HepG2 (cell line): ENCODE data around the gene GLRA1. TPM values are rescaled to one million over a fixed set of nuclear protein-coding genes. Genes with fewer than 3 reads are reported as not detected.

ENCODE experiments used
- ATAC-seq: fragments of 200-7000 bp; cut with Tn5 transposase; 3 replicates; pipeline ENCODE4 v1.9.1; 2020; ENCODE audit warnings: mild to moderate bottlenecking, moderate library complexity
- BruUV-seq: library from RNA; stranded (reverse); fragments of 400-500 nt; replicated peaks from 2 replicates; lab custom pipeline; 2021; lab: Mats Ljungman, UMichigan
- CTCF ChIA-PET: fragments of 300-600 bp; formaldehyde crosslinking; extraction: SDS; loops from one replicate; lab custom pipeline; 2021; ENCODE audit warnings: low total read pairs, inconsistent platforms, low intra/inter-chr PET ratio; lab: Yijun Ruan, JAX
- POLR2A ChIA-PET: fragments of 350-600 bp; sonication (Branson Sonifier 250); formaldehyde crosslinking; loops from one replicate; lab custom pipeline; 2020; ENCODE audit warnings: antibody characterized with exemption, inconsistent platforms; lab: Yijun Ruan, JAX
- DNase-seq: peaks from one replicate; pipeline ENCODE4 v3.0.0-alpha.2; 2015; ENCODE audit warnings: low spot score
- FAIRE-seq: peaks from 3 replicates; lab custom pipeline; 2011; peaks lifted over from hg19 to GRCh38; lab: Jason Lieb, UNC
- H2AFZ ChIP-seq: one replicate; pipeline ENCODE4 v1.6.1; 2011; ENCODE audit warnings: low read length, inconsistent platforms
- H3K27ac ChIP-seq: fragments of 300-600 bp; 3 replicates; pipeline ENCODE4 v1.8.0; 2011; ENCODE audit warnings: mixed run types, mild to moderate bottlenecking, mixed read lengths, low read length, inconsistent platforms; ENCODE audit not compliant: insufficient read depth; ENCODE audit errors: extremely low read length
- H3K27me3 ChIP-seq, 2 experiments: fragments of 200-600 bp in 1 of 2; 2 replicates in 1 of 2; 3 replicates in 1 of 2; pipeline versions ENCODE4 v1.6.0 to v1.8.0; 2011; ENCODE audit warnings: low read length in 2 of 2, mild to moderate bottlenecking in 2 of 2, moderate library complexity in 2 of 2, inconsistent platforms in 1 of 2; ENCODE audit not compliant: insufficient read depth in 2 of 2, control insufficient read depth in 1 of 2
- H3K36me3 ChIP-seq, 2 experiments: fragments of 200-600 bp in 1 of 2; replicated peaks in 1 of 2; 2 replicates in 1 of 2; 3 replicates in 1 of 2; pipeline versions ENCODE4 v1.5.1 to v1.8.0; 2011; ENCODE audit warnings: low read length in 2 of 2, inconsistent platforms in 1 of 2; ENCODE audit not compliant: insufficient read depth in 2 of 2, control insufficient read depth in 1 of 2
- H3K4me1 ChIP-seq: 2 replicates; pipeline ENCODE4 v1.5.1; 2012; ENCODE audit warnings: low read length, inconsistent platforms; ENCODE audit not compliant: insufficient read depth
- H3K4me2 ChIP-seq: 2 replicates; pipeline ENCODE4 v1.6.0; 2011; ENCODE audit warnings: low read depth, low read length, inconsistent platforms
- H3K4me3 ChIP-seq, 3 experiments: fragments of 200-600 bp in 1 of 3; sonication (generic), shearing (Covaris generic) in 1 of 3; replicated peaks in 1 of 3; 2 replicates each; pipeline ENCODE4 v1.5.1; 2011 to 2016; ENCODE audit warnings: low read length in 3 of 3, inconsistent platforms in 2 of 3, low read depth in 2 of 3, mild to moderate bottlenecking in 2 of 3, control low read depth in 1 of 3, mixed read lengths in 1 of 3; ENCODE audit not compliant: insufficient read depth in 1 of 3
- H3K79me2 ChIP-seq: one replicate; pipeline ENCODE4 v1.6.1; 2011; ENCODE audit warnings: low read length, inconsistent platforms; ENCODE audit not compliant: insufficient read depth
- H3K9ac ChIP-seq: 2 replicates; pipeline ENCODE4 v1.6.0; 2011; ENCODE audit warnings: mild to moderate bottlenecking, low read depth, low read length, inconsistent platforms; ENCODE audit not compliant: insufficient read depth
- H3K9me3 ChIP-seq: 2 replicates; pipeline ENCODE4 v1.5.1; 2012; ENCODE audit warnings: mild to moderate bottlenecking, low read length
- H4K20me1 ChIP-seq: 2 replicates; pipeline ENCODE4 v1.6.0; 2011; ENCODE audit warnings: inconsistent platforms, mild to moderate bottlenecking, low read length, moderate library complexity; ENCODE audit not compliant: insufficient read depth
- HDAC2 ChIP-seq: sonication (generic); formaldehyde crosslinking; IDR thresholded peaks from 2 replicates; pipeline ENCODE4 v1.4.0; 2020; ENCODE audit warnings: missing genetic modification reagents
- KLF9 ChIP-seq: IDR thresholded peaks from 2 replicates; pipeline ENCODE4 v1.6.1; 2016; ENCODE audit warnings: low read depth
- ZNF460 ChIP-seq: sonication (generic); formaldehyde crosslinking; IDR thresholded peaks from 2 replicates; pipeline ENCODE4 v1.5.1; 2020; ENCODE audit warnings: missing genetic modification reagents, mild to moderate bottlenecking, borderline replicate concordance
- ZNF879 ChIP-seq: sonication (generic); formaldehyde crosslinking; IDR thresholded peaks from 2 replicates; pipeline ENCODE4 v1.8.1; 2023; ENCODE audit warnings: missing genetic modification reagents
- WGBS: methylation state at CpG from one replicate; pipeline ENCODE4 v1.1.6; 2017; ENCODE audit warnings: low lambda C conversion rate; 5-methylcytosine and 5-hydroxymethylcytosine counted together
- in situ Hi-C: cut with HindIII; loops from 2 replicates; pipeline ENCODE4 v1.10.0; 2017; ENCODE audit warnings: low pct_unique_long_range_greater_than_20kb; ENCODE audit not compliant: extremely low pct_ligation_motif_present
- intact Hi-C: fragments of 100-400 bp; cut with micrococcal nuclease; formaldehyde crosslinking; loops from one replicate; pipeline ENCODE4 v1.10.0; 2022; ENCODE audit not compliant: unreplicated experiment
- polyA plus RNA-seq, 8 experiments: library from polyadenylated mRNA; depleted of rRNA in 3 of 8; stranded (reverse) in 7 of 8; unstranded in 1 of 8; fragments of >200 nt; fragmentation: Illumina TruSeq in 4 of 8; extraction: Trizol in 4 of 8; gene quantifications; 2 replicates each; pipeline versions ENCODE4 v1.2.1 to v1.2.3, GENCODE V29; 2011 to 2016; ENCODE audit warnings: low read depth in 4 of 8, missing spikeins in 1 of 8, mixed read lengths in 1 of 8; ENCODE audit not compliant: insufficient read depth in 1 of 8
- total RNA-seq, 5 experiments: library from RNA; depleted of rRNA; stranded (reverse); fragments of >200 nt; fragmentation: Illumina TruSeq; extraction: Trizol; gene quantifications; 2 replicates each; pipeline ENCODE4 v1.2.3, GENCODE V29; 2016; ENCODE audit warnings: low read depth in 1 of 5
- TF ChIP-seq, protein P1 (sequence below): sonication (generic); formaldehyde crosslinking; IDR thresholded peaks from one replicate; pipeline ENCODE4 v1.5.1; 2020; ENCODE audit warnings: mild to moderate bottlenecking, missing genetic modification reagents; ENCODE audit errors: not compliant biosample characterization
- TF ChIP-seq, protein P2 (sequence below): sonication (generic); formaldehyde crosslinking; IDR thresholded peaks from 2 replicates; pipeline ENCODE4 v1.8.1; 2023; ENCODE audit warnings: missing genetic modification reagents, inconsistent platforms, borderline replicate concordance

Gene GLRA1
- total and polyA plus RNA-seq, 2 of the 13 experiments (the other 11 are each of a cell fraction or from before 2014, with no cell fraction given) = not detected

DNA sequence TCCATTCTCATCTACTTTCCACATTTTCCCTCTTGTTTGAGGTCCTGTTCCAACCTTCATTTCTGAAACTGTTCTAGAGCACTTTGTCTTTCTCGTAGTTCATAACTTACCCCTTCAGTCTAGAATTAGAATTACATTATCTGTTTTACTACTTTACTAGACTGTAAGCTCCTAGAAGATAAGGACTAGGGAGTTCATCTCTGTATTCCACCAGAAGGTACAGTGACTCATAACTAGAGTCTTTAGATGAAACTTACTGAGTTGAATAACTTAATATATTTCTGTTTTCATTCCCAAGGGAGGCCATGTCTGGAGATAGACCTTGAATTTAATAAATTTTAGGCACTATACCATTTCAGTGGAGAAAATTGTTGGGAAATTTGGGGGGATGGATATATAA, 114.2 kb downstream of the GLRA1 start:
- intact Hi-C loops (no loop called here), in situ Hi-C loops (no loop called here)
- Histone ChIP-seq H3K4me1 (no peaks in the 10 kb centered on the region), H3K4me2 (no peak overlapping the region), H3K36me3 (peaks cover 7 to 61% of the 10 kb centered on the region in 2 experiments)
- BruUV-seq = no TSS peak
- POLR2A ChIA-PET = interaction anchor here (1.1 kb wide), 1 partner anchor 39 kb away, joined by 3 read pairs; no protein-coding TSS in a partner anchor
- TF ChIP-seq ZNF460 = no peak
- TF ChIP-seq, protein P1, sequence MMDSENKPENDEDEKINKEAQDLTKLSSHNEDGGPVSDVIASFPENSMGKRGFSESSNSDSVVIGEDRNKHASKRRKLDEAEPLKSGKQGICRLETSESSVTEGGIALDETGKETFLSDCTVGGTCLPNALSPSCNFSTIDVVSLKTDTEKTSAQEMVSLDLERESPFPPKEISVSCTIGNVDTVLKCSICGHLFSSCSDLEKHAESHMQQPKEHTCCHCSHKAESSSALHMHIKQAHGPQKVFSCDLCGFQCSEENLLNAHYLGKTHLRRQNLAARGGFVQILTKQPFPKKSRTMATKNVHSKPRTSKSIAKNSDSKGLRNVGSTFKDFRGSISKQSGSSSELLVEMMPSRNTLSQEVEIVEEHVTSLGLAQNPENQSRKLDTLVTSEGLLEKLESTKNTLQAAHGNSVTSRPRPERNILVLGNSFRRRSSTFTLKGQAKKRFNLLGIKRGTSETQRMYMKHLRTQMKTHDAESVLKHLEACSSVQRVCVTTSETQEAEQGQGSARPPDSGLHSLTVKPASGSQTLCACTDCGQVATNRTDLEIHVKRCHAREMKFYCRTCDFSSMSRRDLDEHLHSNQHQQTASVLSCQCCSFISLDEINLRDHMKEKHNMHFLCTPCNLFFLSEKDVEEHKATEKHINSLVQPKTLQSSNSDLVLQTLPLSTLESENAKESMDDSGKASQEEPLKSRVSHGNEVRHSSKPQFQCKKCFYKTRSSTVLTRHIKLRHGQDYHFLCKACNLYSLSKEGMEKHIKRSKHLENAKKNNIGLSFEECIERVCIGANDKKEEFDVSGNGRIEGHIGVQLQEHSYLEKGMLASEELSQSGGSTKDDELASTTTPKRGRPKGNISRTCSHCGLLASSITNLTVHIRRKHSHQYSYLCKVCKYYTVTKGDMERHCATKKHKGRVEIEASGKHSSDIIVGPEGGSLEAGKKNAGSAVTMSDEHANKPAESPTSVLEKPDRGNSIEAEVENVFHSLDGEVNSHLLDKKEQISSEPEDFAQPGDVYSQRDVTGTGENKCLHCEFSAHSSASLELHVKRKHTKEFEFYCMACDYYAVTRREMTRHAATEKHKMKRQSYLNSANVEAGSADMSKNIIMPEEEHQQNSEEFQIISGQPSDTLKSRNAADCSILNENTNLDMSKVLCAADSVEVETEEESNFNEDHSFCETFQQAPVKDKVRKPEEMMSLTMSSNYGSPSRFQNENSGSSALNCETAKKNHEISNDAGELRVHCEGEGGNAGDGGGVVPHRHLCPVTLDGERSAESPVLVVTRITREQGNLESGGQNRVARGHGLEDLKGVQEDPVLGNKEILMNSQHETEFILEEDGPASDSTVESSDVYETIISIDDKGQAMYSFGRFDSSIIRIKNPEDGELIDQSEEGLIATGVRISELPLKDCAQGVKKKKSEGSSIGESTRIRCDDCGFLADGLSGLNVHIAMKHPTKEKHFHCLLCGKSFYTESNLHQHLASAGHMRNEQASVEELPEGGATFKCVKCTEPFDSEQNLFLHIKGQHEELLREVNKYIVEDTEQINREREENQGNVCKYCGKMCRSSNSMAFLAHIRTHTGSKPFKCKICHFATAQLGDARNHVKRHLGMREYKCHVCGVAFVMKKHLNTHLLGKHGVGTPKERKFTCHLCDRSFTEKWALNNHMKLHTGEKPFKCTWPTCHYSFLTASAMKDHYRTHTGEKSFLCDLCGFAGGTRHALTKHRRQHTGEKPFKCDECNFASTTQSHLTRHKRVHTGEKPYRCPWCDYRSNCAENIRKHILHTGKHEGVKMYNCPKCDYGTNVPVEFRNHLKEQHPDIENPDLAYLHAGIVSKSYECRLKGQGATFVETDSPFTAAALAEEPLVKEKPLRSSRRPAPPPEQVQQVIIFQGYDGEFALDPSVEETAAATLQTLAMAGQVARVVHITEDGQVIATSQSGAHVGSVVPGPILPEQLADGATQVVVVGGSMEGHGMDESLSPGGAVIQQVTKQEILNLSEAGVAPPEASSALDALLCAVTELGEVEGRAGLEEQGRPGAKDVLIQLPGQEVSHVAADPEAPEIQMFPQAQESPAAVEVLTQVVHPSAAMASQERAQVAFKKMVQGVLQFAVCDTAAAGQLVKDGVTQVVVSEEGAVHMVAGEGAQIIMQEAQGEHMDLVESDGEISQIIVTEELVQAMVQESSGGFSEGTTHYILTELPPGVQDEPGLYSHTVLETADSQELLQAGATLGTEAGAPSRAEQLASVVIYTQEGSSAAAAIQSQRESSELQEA = no peak
- TF ChIP-seq KLF9 (CRISPR knock-in tag) = no peak
- TF ChIP-seq, protein P2, sequence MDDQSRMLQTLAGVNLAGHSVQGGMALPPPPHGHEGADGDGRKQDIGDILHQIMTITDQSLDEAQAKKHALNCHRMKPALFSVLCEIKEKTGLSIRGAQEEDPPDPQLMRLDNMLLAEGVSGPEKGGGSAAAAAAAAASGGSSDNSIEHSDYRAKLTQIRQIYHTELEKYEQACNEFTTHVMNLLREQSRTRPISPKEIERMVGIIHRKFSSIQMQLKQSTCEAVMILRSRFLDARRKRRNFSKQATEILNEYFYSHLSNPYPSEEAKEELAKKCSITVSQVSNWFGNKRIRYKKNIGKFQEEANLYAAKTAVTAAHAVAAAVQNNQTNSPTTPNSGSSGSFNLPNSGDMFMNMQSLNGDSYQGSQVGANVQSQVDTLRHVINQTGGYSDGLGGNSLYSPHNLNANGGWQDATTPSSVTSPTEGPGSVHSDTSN = no peak
- no peak for TF ChIP-seq ZNF879
- TF ChIP-seq HDAC2 = no peak
- TF ChIP-seq, all 625 proteins: peak for 0
- Histone ChIP-seq H3K4me3 (no peak overlapping the region), H3K79me2 (peaks cover 5% of the 10 kb centered on the region), H3K9ac (no peak overlapping the region), H2AFZ (no peak overlapping the region), H3K27me3 (no peaks in the 10 kb centered on the region; a peak in 1 of 5 replicates), H3K27ac (no peak overlapping the region), H4K20me1 (peaks cover 6% of the 10 kb centered on the region; the same call in 1 of the 2 replicates), H3K9me3 (no peaks in the 10 kb centered on the region)
- FAIRE-seq (no peak), ATAC-seq (no peak), DNase-seq (no peak)
- 97% methylated on average over 1 of the region's 1 CpG for WGBS
- CTCF ChIA-PET = no interaction called here
